ENCODE results near the gene VCP. TPM values are rescaled to one million over a fixed set of nuclear protein-coding genes. Genes with fewer than 3 reads are reported as not detected.

Gene VCP
- total RNA-seq, result 616 and 770 TPM in 2 replicates

DNA sequence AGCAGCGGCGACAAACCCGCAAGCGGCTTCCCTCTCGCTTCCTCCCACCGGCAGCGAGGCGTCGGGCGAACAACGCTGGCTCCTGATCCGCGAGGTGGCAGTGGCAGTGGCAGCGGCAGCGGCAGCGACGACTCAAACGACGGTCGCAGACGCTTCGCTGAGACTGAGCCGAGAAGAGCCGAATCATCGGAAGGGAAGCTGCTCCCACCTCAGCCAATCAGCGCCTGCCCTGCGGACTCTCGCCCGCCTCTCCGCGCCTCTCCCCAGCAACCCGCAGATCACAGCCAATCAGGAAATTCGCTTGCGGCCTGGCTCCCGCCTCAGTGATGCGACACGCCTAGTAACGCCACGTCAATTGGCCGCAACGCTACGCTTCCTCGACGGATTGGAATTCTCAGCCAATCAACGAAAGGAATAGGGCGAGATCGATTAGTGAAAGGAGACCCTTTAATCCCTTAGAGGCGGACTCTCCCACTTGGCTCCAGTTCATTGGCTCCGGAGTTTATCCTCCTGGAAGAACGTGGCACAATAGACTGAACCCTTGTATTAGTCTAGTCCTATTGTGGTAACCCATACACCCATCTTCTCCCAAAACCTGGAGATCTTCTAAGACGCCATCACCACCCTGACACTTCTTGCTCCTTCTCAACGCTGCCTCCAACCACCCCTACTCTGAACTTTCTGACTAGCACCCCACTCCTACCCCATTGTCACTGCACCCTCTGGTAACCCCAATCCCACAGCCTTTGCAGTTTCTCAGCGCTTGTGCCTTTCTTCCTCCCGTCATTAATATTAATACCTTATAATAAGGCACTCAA is at the start of gene VCP:
TSS of gene VCP (minus strand) at position 165 of the 818 bp plus-strand sequence. CDS start 272 bp downstream, outside the sequence.

DNA sequence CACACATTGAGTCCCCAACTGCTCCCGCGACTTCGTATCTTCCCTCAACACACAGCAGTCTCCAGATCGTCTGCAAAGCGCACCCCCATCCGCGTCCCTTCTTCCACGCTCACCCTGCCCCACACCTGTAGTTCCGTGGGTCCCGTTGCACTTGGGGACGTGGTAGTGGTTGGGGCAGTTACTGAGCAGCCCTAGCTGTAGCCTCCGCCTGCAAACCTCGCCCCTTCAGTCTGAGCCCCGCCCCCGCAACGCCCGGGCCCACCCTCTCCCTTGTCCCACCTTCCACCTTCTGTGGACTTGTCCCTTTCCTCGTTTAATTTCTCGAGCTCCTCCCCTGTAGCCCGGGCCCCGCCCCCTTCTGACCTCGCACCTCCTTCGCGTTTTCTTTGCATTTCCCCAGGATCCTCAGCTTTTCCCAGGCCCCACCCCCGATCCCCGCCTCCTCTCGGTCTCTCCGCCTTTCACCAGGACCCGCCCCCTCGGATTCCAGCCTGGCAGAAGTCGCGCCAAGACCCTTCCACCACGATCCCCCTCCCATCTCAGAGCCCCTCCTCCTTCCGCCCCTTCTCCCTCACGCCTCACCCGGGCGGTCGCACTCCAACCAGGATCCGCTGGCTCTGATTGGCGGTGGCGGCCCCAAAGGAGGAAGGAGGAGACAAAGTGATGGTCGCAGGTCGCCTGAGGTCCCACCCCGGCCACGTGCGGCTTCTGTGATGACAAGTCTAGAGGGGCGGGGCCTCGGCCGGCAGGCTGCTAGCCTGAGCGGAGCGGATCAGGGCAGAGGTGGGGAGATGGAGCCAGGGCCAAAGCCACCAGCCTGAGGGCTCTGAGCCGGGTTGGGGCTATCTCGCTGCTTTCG is 43.5 kb upstream of the VCP start, which contains the start of gene ATOSB:
TSS of gene ATOSB (minus strand) at position 183 of the 859 bp plus-strand sequence. CDS start 7,588 bp downstream, outside the sequence.

DNA sequence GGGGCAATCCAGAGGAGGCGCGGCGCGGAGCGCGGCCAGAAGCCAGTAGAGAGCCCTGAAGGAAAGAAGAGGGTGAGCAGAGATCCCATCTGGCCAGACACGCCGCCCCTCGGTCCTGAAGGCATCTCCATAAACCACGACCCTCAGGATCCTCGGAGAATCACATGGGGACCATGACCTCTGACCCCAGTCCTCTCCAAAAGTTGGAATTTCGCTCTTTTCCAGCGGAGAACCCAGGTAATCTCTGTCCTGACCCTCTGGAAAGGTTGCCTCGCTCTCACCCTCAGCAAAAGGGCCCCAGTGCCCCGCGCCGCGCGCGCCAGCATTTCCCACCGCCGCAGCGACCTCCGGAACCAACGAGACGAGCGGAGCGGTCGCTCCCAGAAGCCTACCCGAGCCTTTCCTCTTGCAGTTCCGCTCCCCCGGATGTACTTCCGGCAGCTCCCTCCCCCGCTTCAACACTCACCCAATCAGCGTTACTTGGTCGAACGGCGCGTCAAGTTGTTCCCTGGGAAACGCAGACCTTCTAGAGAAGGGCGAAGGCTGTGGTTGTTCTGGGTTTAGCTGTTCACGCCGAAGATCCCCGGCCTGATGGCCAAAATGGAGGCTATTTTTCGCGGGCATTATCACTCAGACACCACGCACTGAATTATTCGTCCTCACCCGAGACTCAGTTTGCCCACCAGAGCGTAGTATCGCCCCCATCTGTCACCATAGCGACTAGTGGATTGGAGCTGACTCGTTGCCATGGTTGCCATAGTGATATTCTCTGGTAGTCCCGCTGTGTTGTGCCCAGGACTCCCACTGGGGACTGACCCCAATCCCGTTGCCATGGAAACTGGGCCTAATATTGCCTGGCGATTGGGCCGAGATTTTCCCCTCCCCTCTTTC is 30.6 kb upstream of the VCP start, which contains the start of gene STOML2:
TSS of gene STOML2 (minus strand) at position 363 of the 891 bp plus-strand sequence. CDS start at position 326, 37 bp downstream.

DNA sequence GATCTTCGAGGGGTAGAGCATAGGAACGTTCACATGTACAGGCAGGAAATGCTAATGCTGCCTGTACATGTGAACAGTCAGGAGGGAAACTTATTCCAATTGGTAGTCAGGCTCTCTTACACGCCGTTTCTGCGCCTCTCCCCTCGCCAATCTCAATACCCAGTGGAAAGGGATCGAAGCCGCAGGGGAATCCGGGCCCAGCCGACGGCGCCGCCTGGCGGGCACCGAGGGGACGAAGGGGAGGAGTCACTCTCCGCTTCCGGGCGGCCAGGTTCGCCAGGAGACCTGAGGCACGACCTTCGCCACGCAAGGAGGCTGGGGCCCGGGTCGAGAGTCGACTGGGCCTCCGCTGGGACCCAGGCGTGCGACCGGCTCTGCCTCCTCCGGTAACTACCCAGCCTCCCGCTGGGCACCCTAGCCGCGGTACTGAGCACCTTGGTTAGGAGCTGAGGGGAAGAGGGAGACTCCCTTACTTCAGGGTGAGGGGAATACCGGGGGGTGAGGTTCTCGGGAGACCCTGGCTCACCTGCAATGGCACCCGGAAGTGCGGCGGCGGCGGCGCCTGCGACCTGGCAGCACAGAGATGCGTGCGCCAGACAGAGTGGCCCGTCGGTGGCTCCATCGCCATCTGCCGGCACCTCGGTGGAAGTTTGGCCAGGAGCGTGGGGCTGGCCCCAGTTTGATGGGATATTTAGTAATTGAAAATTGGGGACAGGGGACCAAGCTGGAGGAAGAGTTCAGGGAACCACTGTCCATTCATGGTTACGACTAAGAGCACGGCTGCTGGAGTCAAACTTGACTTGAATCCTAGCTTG is 23.8 kb upstream of the VCP start, which contains the start of gene PIGO:
TSS of gene PIGO (minus strand) at position 557 of the 815 bp plus-strand sequence. CDS start 1,026 bp downstream, outside the sequence.

DNA sequence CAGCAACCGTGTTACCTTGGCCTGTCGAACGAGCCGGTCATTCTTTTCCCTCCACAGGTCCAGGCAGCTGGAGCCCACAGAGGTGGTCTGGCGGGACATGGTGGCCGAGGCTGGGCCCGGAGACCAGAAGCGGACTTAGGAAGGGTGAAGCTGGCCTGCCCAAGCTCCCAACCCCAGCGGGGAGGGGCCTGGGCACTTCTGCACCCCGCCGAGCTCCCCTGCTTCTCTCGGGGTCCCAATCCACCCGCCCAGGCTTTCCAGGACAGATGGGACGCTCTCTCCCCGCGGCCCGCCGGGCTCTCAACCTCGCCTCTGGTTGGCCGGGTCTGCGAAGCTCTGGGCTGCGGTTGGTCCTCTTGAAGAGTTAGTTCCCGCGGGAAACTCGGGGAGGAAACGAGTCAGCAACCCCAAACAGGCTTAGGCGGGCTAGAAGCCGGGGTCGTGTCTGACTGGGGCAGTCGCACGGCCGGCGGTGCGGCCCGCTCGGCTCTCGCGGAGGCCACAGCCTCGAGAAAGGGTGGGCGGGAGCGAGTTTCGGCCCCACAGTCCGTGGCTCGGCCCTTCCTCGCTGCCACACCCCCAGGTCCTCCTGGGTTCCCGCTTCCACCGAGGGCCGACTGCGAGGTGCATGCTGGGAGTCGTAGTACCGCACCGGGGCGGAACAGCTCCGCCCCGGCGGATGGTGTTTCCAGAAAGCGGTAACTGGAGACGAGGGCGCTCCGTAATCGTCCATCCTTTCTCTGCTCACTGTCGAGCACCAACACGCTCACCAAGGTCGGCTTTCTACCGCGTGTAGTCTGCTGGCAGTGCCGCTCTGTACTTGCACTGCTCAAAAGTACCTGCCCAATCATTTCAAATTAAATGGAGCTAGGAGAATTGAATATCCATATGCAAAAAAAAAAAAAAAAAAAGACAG is 7.3 kb upstream of the VCP start, which contains the start of gene FANCG:
TSS of gene FANCG (minus strand) at position 517 of the 916 bp plus-strand sequence. CDS start at position 99, 418 bp downstream.

Other genes starting within 250 kb of the VCP start
- gene PHF24, start 114.3 kb downstream of the VCP start, total RNA-seq, result not detected in 2 replicates
- 5.5 and 8.2 TPM in 2 replicates for gene DNAJB5, start 82.9 kb downstream of the VCP start, total RNA-seq
- gene FANCG, start 7.3 kb upstream of the VCP start, total RNA-seq, result 13.2 and 24.7 TPM in 2 replicates
- 8.8 and 12.0 TPM in 2 replicates for gene PIGO, start 24.0 kb upstream of the VCP start, total RNA-seq
- gene STOML2, start 30.5 kb upstream of the VCP start, total RNA-seq, result 175 and 219 TPM in 2 replicates
- gene ATOSB, start 43.2 kb upstream of the VCP start, total RNA-seq, result 24.1 and 26.4 TPM in 2 replicates
- 39.3 and 42.8 TPM in 2 replicates for gene UNC13B, start 89.4 kb upstream of the VCP start, total RNA-seq